Measurements from ENCODE around the gene CISTR. TPM values are rescaled to one million over a fixed set of nuclear protein-coding genes. Genes with fewer than 3 reads are reported as not detected.

The CISTR gene
- total RNA-seq, 1 donor from 2014 or later = not detected

- no peak for DNase-seq (ENCODE audit: low read depth)
Observed at GRCh38 chr12:53744130-53744441, 7.7 kb downstream of the CISTR start.

- DNase-seq (ENCODE audit: low read depth) = peak; percentile 75
Observed at GRCh38 chr12:53743266-53744129, 8.3 kb downstream of the CISTR start.

GRCh38 chr12:53740130-53740491 is 11.7 kb downstream of the CISTR start:
- DNase-seq (ENCODE audit: low read depth) = no peak

- no peak for DNase-seq (ENCODE audit: low read depth)
Observed at GRCh38 chr12:53739214-53740129, 12.3 kb downstream of the CISTR start.

- no peak for DNase-seq (ENCODE audit: low read depth)
Observed at GRCh38 chr12:53738406-53739213, 13.2 kb downstream of the CISTR start.

GRCh38 chr12:53737951-53738405 is 13.8 kb downstream of the CISTR start:
- no peak for DNase-seq (ENCODE audit: low read depth)

- no peak for DNase-seq (ENCODE audit: low read depth)
Observed at GRCh38 chr12:53737093-53737808, 14.5 kb downstream of the CISTR start.

GRCh38 chr12:53736592-53736991 is 15.2 kb downstream of the CISTR start:
- no peak for DNase-seq (ENCODE audit: low read depth)

GRCh38 chr12:53735556-53735955 is 16.2 kb downstream of the CISTR start:
- peak; percentile 86 for DNase-seq (ENCODE audit: low read depth)

GRCh38 chr12:53734425-53734824 is 17.4 kb downstream of the CISTR start:
- no peak for DNase-seq (ENCODE audit: low read depth)

GRCh38 chr12:53733807-53734200 is 18.0 kb downstream of the CISTR start:
- no peak for DNase-seq (ENCODE audit: low read depth)

- DNase-seq (ENCODE audit: low read depth) = no peak
Observed at GRCh38 chr12:53733051-53733806, 18.6 kb downstream of the CISTR start.

- DNase-seq (ENCODE audit: low read depth) = no peak
Observed at GRCh38 chr12:53729644-53730043, 22.1 kb downstream of the CISTR start.

GRCh38 chr12:53728206-53728605 is 23.6 kb downstream of the CISTR start:
- no peak for DNase-seq (ENCODE audit: low read depth)

GRCh38 chr12:53727310-53728041 is 24.3 kb downstream of the CISTR start, which contains the start of gene CALCOCO1:
TSS of gene CALCOCO1 (minus strand) at chr12:53727452. CDS start at chr12:53725242, 2,210 bp downstream.
- peak; percentile 99 for DNase-seq (ENCODE audit: low read depth)

- DNase-seq (ENCODE audit: low read depth) = peak; percentile 53
Observed at GRCh38 chr12:53726946-53727309, 24.9 kb downstream of the CISTR start.

- peak; percentile 35 for DNase-seq (ENCODE audit: low read depth)
Observed at GRCh38 chr12:53726341-53726740, 25.4 kb downstream of the CISTR start.

- no peak for DNase-seq (ENCODE audit: low read depth)
Observed at GRCh38 chr12:53725824-53726223, 26.0 kb downstream of the CISTR start.

GRCh38 chr12:53722450-53723041 is 29.2 kb downstream of the CISTR start:
- no peak for DNase-seq (ENCODE audit: low read depth)
